Regular cardiac myocyte (primary cell): Measurements from ENCODE around the gene FAN1. TPM values are rescaled to one million over a fixed set of nuclear protein-coding genes. Genes with fewer than 3 reads are reported as not detected.

Experiments
- total RNA-seq: library from RNA; depleted of rRNA; stranded (reverse); fragments of >200 nt; gene quantifications from 2 replicates; pipeline ENCODE4 v1.2.3, GENCODE V29; 2014

Gene FAN1
- 18.6 TPM in 2 replicates for total RNA-seq

DNA sequence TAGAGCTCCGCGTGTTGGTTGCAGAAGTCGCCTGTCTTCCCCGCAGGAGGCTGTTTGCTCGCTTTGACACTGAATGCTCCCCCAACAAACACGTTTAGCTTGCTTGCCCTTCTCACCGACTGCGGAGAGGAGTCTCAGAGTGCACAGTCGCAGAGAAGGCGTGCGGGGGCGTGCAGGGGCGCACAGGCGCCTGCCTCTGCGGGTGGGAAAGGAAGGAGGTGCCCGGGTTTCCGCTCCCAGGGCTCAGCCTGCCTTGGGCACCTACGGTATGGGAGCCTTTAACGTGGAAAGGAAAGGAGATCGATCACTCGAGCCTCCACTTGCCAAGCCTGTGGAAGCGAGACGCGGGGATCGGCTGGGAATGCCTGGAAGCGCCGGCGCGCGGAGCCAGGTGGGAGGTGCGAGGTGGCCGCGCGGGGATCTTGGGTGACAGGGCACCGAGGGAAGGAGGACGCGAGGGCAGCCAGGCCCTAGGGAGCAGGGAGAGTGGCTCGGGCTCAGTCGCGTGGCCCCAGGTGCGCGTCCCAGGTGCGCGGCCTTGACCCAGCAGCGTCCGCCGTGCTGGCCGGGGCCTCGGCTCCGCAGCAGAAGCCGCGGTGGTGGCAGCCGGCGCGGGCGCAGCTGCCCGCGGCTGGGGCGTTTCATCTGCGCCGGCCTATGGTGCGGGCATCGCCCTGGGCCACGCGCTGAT is at the start of gene FAN1:
TSS of gene FAN1 (plus strand) at position 419 of the 691 bp plus-strand sequence. CDS start 749 bp downstream, outside the sequence.

GRCh38 chr15:30991255-30992235 is 87.8 kb downstream of the FAN1 start, which contains the start of gene MTMR10:
MTMR10 (minus strand) TSS chr15:30991628; CDS start chr15:30991506, 122 bp downstream.

Other genes starting within 250 kb of the FAN1 start
- gene MTMR10, start 87.7 kb downstream of the FAN1 start, total RNA-seq = 10.7 and 14.8 TPM in 2 replicates
- gene TRPM1, start 197.8 kb downstream of the FAN1 start, total RNA-seq = under 0.01 TPM in 1 of 2 replicates, not detected in the other